ENCODE data around the gene OPRL1.
A peak's percentile ranks its signal among the peaks of the same experiment; 100 is the strongest.

OPRL1 gene

DNA sequence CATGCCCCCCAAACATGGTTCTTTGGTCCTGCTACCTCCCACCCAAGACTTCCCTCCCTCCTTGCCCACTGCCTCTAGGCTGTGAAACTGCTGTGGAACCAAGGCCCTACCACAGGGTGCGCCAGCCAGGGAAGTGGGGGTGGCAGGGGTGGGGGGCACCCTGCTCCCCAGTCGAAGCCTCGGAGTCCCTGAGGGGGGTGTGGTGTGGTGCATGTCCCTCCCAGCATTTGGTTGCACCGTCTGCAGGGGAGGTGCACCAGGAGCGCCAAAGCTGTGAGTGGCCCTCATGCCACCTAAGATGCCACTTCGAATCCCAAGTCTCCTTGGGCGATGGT is 2.4 kb upstream of the OPRL1 start:
- H3K27ac ChIP-seq = peak overlapping the region; percentile 77
- ChIA-PET POLR2A (ENCODE audit: low non-redundant PET) (interaction anchor here (1.0 kb wide), 1 partner anchor 9 kb away, joined by 3 read pairs; no protein-coding TSS in a partner anchor), CTCF (interaction anchor here (0.5 to 5.2 kb wide), 4 partner anchors 8 to 1489 kb away, joined by 4 to 38 read pairs (median 8); no protein-coding TSS in a partner anchor)
- TF ChIP-seq, protein P1, sequence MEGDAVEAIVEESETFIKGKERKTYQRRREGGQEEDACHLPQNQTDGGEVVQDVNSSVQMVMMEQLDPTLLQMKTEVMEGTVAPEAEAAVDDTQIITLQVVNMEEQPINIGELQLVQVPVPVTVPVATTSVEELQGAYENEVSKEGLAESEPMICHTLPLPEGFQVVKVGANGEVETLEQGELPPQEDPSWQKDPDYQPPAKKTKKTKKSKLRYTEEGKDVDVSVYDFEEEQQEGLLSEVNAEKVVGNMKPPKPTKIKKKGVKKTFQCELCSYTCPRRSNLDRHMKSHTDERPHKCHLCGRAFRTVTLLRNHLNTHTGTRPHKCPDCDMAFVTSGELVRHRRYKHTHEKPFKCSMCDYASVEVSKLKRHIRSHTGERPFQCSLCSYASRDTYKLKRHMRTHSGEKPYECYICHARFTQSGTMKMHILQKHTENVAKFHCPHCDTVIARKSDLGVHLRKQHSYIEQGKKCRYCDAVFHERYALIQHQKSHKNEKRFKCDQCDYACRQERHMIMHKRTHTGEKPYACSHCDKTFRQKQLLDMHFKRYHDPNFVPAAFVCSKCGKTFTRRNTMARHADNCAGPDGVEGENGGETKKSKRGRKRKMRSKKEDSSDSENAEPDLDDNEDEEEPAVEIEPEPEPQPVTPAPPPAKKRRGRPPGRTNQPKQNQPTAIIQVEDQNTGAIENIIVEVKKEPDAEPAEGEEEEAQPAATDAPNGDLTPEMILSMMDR (conservative IDR thresholded peaks at IDR 0.05; ENCODE audit: low read depth) = no peak
- DNase-seq (ENCODE audit: low spot score) = no peak

DNA sequence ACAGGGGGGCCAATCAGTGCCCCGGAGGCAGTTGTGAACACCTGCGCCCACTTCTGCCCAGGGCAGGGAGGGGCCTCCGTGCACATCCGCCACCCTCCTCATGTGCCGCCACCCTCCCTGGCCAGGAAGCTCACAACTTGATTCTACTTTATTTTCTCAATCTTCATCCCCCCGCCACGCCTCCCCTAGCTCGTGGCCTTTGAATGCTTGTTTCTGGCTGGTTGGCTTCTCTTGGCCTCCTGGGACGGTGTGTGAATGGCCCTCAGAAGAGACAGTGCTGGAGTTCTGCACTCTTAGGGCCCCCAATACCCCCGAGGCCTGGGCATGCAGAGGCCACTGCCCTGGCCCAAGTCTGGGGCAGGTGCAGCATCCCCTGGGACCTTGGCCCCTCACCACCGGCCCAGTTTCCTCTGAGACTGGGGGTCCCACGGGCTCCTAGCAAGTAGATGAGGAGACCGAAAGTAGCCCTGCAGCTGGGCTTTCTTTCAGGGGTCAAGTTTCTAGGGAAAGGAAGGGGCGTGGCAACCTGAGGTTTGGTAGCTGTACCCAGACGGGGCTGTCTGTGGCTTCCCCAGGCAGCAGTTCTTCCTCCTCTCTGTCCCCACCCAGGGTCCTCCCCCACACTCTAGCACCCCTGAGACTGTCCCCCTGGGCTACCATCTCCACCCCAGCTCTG is 1.9 kb upstream of the OPRL1 start:
- H3K27ac ChIP-seq = peak overlapping the region; percentile 77
- CTCF ChIA-PET = interaction anchor here (0.5 to 6.6 kb wide), 5 partner anchors 8 to 1490 kb away, joined by 4 to 59 read pairs (median 10); no protein-coding TSS in a partner anchor
- TF ChIP-seq, protein P1 (conservative IDR thresholded peaks at IDR 0.05; ENCODE audit: low read depth) = no peak
- POLR2A ChIA-PET (ENCODE audit: low non-redundant PET) = interaction anchor here (1.0 kb wide), 1 partner anchor 10 kb away, joined by 3 read pairs; no protein-coding TSS in a partner anchor
- DNase-seq (ENCODE audit: low spot score) = no peak

DNA sequence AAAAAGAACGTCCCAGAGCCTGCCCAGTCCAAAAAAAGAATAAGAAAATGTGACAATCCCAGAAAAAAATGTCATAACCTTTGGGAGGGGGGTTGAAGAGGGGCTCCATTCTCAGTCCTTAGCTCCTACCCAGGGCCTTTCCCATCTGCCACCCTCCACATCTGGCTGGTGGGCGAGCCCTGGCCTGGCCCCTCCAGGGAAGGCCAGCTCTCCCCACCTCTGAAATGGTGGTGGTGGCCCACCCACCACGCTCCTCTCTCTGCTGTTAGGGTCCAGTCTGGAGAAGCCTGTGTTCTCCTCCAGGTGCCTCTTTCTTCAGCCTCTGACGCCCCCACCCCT is 979 bp upstream of the OPRL1 start:
- ChIA-PET POLR2A (ENCODE audit: low non-redundant PET) (no interaction called here), CTCF (interaction anchor here (0.6 to 6.6 kb wide), 8 partner anchors 9 to 799 kb away, joined by 3 to 59 read pairs (median 5); no protein-coding TSS in a partner anchor)
- no peak for DNase-seq (ENCODE audit: low spot score)
- TF ChIP-seq, protein P1 (conservative IDR thresholded peaks at IDR 0.05; ENCODE audit: low read depth) = no peak
- peak overlapping the region; percentile 77 for H3K27ac ChIP-seq

DNA sequence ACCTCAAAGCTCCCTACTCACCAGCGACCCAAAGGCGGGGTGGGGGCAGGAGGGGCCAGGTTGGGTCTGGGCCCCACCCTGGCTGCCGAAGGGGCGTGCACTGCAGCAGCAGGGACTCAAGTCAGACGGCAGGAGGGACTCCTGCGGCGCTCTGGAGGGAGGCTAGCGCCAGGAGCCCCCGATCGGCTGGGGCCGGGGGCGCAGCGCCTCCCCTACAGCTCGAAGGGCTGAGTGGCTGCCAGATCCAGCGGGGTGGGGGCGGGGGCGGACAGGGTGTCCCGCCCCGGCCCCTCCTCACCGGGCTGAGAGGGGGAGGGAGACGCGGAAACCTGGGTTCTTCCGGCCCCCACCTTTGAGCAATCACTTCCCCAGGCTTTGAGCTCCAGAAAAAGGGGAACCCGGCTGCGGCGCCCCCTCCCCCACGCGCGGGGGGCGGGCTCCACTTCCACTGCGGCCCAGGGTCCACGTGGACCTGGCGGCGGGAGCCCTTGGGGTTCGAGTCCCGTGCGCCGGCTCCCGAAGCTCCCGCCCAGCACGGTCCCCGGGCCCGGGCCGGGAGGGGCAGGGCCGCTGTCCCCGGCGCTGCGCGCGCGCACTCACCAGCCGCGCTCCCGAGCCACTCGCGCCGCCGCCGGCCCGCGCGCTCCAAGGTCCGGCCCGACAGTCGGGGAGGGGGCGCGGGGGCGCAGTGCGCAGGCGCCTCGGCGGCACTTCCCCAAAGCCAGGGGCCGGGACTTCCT is 439 bp upstream of the OPRL1 start, which contains the start of gene RGS19:
Gene RGS19, minus strand, starts transcription at position 246 of the 740 bp plus-strand sequence. CDS start 2,632 bp downstream, outside the sequence.
- ChIA-PET POLR2A (ENCODE audit: low non-redundant PET) (no interaction called here), CTCF (interaction anchor here (0.6 to 6.6 kb wide), 9 partner anchors 10 to 799 kb away, joined by 3 to 59 read pairs (median 4); no protein-coding TSS in a partner anchor)
- DNase-seq (ENCODE audit: low spot score) = no peak
- TF ChIP-seq, protein P1 (conservative IDR thresholded peaks at IDR 0.05; ENCODE audit: low read depth) = no peak
- peak within 1 kb of the TSS; percentile 77 for H3K27ac ChIP-seq

DNA sequence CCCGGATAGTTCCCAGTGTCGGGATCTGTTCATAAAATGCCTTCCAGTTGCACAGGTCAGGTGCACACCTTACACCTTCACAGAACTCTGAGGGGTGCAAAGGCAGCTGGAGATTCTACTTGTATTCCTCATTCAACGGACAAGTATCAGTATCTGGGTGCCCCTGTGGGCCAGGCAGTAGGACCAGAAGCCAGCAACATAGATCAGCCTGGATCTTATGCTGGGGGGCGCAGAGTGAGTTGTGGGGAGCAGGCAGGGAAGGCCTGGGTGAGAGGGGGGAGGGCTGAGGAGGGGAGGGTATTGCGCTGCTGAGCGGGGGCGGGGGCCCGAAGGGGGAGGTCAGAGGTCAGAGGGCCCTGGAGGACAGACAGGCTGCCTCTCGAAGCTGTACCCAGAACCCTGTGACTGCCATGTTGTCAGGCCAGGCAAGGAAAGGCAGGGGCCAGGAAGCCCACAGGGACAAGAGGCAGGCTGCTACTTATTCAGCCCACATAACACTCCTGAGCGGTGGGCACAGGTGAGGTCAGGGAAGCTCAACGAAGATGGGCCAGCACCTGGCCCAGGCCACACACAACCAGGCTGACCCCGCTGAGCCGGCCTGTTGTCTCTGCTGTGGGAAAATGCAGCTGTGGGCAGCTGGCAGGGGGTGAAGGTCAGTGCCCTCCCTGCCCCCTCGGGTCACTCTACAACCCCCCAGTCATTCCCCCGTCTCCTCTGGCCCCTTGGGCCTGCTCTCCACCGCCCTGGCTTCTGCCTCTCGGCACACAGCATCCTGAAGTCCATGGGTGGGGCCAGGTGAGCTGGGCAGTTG is 1.1 kb downstream of the OPRL1 start:
- ChIA-PET POLR2A (ENCODE audit: low non-redundant PET) (no interaction called here), CTCF (interaction anchor here (0.5 to 6.6 kb wide), 8 partner anchors 8 to 996 kb away, joined by 3 to 59 read pairs (median 4); no protein-coding TSS in a partner anchor)
- DNase-seq (ENCODE audit: low spot score) = no peak
- TF ChIP-seq, protein P1 (conservative IDR thresholded peaks at IDR 0.05; ENCODE audit: low read depth) = no peak
- H3K27ac ChIP-seq = peak overlapping the region; percentile 77

DNA sequence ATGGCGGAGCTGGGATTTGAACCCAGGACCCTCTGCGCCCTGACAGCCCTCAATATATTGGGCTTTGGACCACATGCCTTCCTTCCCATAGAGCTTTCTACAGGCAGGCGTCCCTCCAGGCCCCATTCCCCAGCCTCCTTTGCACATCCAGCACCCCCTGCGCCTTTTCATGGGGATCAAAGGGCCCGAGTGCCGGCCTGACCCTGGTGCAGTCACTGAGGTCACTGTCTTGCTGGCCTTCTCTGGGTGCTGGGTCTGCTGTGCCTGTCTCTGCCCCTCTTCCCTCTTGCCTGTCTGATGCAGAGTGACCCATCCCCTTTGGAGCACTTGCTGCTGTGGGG is 1.7 kb downstream of the OPRL1 start:
- ChIA-PET CTCF (interaction anchor here (0.5 to 6.6 kb wide), 6 partner anchors 9 to 50 kb away, joined by 3 to 59 read pairs (median 4); no protein-coding TSS in a partner anchor), POLR2A (ENCODE audit: low non-redundant PET) (no interaction called here)
- DNase-seq (ENCODE audit: low spot score) = no peak
- TF ChIP-seq, protein P1 (conservative IDR thresholded peaks at IDR 0.05; ENCODE audit: low read depth) = no peak
- peak overlapping the region; percentile 77 for H3K27ac ChIP-seq

Measured in RWPE1 (cell line).